SK-N-SH treated with all-trans-retinoic acid at 6 μM for 48 hours (cell line): Measurements from ENCODE around the gene SCN2A.
A peak's percentile ranks its signal among the peaks of the same experiment; 100 is the strongest.

ENCODE experiments used
- ATAC-seq: fragments of 200-7000 bp; cut with Tn5 transposase; 3 replicates; pipeline ENCODE4 v1.9.1; 2020; ENCODE audit warnings: mild to moderate bottlenecking, moderate library complexity
- BACH2 ChIP-seq: fragments of 250-450 bp; sonication (Bioruptor Pico); IDR thresholded peaks from 2 replicates; pipeline ENCODE4 v1.9.0; 2021; ENCODE audit warnings: mild to moderate bottlenecking, borderline replicate concordance
- CREB5 ChIP-seq: fragments of 250-450 bp; sonication (Bioruptor Pico); IDR thresholded peaks from 2 replicates; pipeline ENCODE4 v1.5.1; 2020; ENCODE audit warnings: low read depth, mild to moderate bottlenecking, moderate library complexity
- CSDC2 ChIP-seq: fragments of 250-450 bp; sonication (Bioruptor Pico); IDR thresholded peaks from 2 replicates; pipeline ENCODE4 v1.5.0; 2020; ENCODE audit warnings: mild to moderate bottlenecking, moderate library complexity
- CSRNP3 ChIP-seq: fragments of 250-450 bp; sonication (Bioruptor Pico); IDR thresholded peaks from 2 replicates; pipeline ENCODE4 v1.5.1; 2021; ENCODE audit warnings: mild to moderate bottlenecking, moderate library complexity
- ESRRG ChIP-seq: fragments of 250-450 bp; sonication (Bioruptor Pico); IDR thresholded peaks from 2 replicates; pipeline ENCODE4 v1.6.1; 2021; ENCODE audit warnings: mild to moderate bottlenecking
- GLIS3 ChIP-seq: fragments of 250-450 bp; sonication (Bioruptor Pico); IDR thresholded peaks from 2 replicates; pipeline ENCODE4 v1.5.0; 2020; ENCODE audit warnings: mild to moderate bottlenecking, moderate library complexity
- ISL1 ChIP-seq: fragments of 250-450 bp; sonication (Bioruptor Pico); IDR thresholded peaks from 2 replicates; pipeline ENCODE4 v2.1.2; 2022; ENCODE audit warnings: mild to moderate bottlenecking, moderate library complexity
- PATZ1 ChIP-seq: fragments of 250-450 bp; sonication (Bioruptor Pico); IDR thresholded peaks from 2 replicates; pipeline ENCODE4 v1.8.0; 2020; ENCODE audit warnings: mild to moderate bottlenecking, moderate library complexity, borderline replicate concordance
- POU6F1 ChIP-seq: fragments of 250-450 bp; sonication (Bioruptor Pico); IDR thresholded peaks from 2 replicates; pipeline ENCODE4 v1.8.0; 2021; ENCODE audit warnings: low read depth, mild to moderate bottlenecking, moderate library complexity, borderline replicate concordance
- PPARA ChIP-seq: fragments of 250-450 bp; sonication (Bioruptor Pico); IDR thresholded peaks from 2 replicates; pipeline ENCODE4 v1.5.0; 2020; ENCODE audit warnings: mild to moderate bottlenecking, borderline replicate concordance
- RARB ChIP-seq: fragments of 250-450 bp; sonication (Bioruptor Pico); IDR thresholded peaks from 2 replicates; pipeline ENCODE4 v1.8.0; 2021; ENCODE audit warnings: mild to moderate bottlenecking, moderate library complexity
- SNAI2 ChIP-seq: fragments of 250-450 bp; sonication (Bioruptor Pico); IDR thresholded peaks from 2 replicates; pipeline ENCODE4 v1.5.0; 2020; ENCODE audit warnings: mild to moderate bottlenecking, moderate library complexity
- TCF4 ChIP-seq: fragments of 250-450 bp; sonication (Bioruptor Pico); IDR thresholded peaks from 2 replicates; pipeline ENCODE4 v1.8.0; 2021; ENCODE audit warnings: mild to moderate bottlenecking, moderate library complexity, borderline replicate concordance
- TOX ChIP-seq: fragments of 250-450 bp; sonication (Bioruptor Pico); IDR thresholded peaks from 2 replicates; pipeline ENCODE4 v1.8.0; 2021; ENCODE audit warnings: mild to moderate bottlenecking, moderate library complexity, borderline replicate concordance
- TSHZ2 ChIP-seq: fragments of 250-450 bp; sonication (Bioruptor Pico); IDR thresholded peaks from 2 replicates; pipeline ENCODE4 v1.5.0; 2020; ENCODE audit warnings: mild to moderate bottlenecking, moderate library complexity
- ZC3H10 ChIP-seq: fragments of 250-450 bp; sonication (Bioruptor Pico); IDR thresholded peaks from 2 replicates; pipeline ENCODE4 v1.5.1; 2021; ENCODE audit warnings: mild to moderate bottlenecking, moderate library complexity
- ZFP3 ChIP-seq: fragments of 250-450 bp; sonication (Bioruptor Pico); IDR thresholded peaks from 2 replicates; pipeline ENCODE4 v1.5.0; 2020; ENCODE audit warnings: mild to moderate bottlenecking, moderate library complexity
- ZNF565 ChIP-seq: fragments of 450-650 bp; formaldehyde crosslinking; conservative IDR thresholded peaks from 2 replicates; pipeline ENCODE4 v1.5.0; 2020; ENCODE audit warnings: low read depth, mild to moderate bottlenecking, moderate library complexity
- ZNF8 ChIP-seq: fragments of 450-650 bp; formaldehyde crosslinking; IDR thresholded peaks from 2 replicates; pipeline ENCODE4 v1.5.0; 2020; ENCODE audit warnings: mild to moderate bottlenecking, moderate library complexity

The SCN2A gene

GRCh38 chr2:165371356-165371755 lies 132.1 kb downstream of the SCN2A start (continued):
- TF ChIP-seq PPARA (CRISPR knock-in tag), result no peak
- TF ChIP-seq, all 23 proteins: peak for 0

- peak; percentile 81 for TF ChIP-seq TCF4 (CRISPR knock-in tag)
- peak; percentile 92; the same call in 1 of the 2 replicates for TF ChIP-seq TSHZ2 (CRISPR knock-in tag)
- TF ChIP-seq TOX, result peak; percentile 84
- peak; percentile 91 for TF ChIP-seq POU6F1 (CRISPR knock-in tag)
- no peak for TF ChIP-seq ZFP3 (CRISPR knock-in tag)
- no peak for TF ChIP-seq SNAI2 (CRISPR knock-in tag)
- TF ChIP-seq PATZ1 (CRISPR knock-in tag), result 0 out of 2 replicates have a peak, but pooled peaks have one; percentile 13
- no peak for TF ChIP-seq CSDC2
- peak; percentile 86 for TF ChIP-seq ISL1 (CRISPR knock-in tag)
- peak; percentile 73; the same call in 1 of the 2 replicates for TF ChIP-seq RARB (CRISPR knock-in tag)
- TF ChIP-seq ESRRG, result no peak
- TF ChIP-seq ZC3H10 (CRISPR knock-in tag), result peak; percentile 38; the same call in 1 of the 2 replicates
- TF ChIP-seq CREB5, result no peak
- TF ChIP-seq ZNF8 (CRISPR knock-in tag), result no peak
- peak; percentile 89 for ATAC-seq
Observed at GRCh38 chr2:165373278-165374010, 134.2 kb downstream of the SCN2A start.

GRCh38 chr2:165376571-165376975 lies 137.4 kb downstream of the SCN2A start:
- ATAC-seq, result no peak
- no peak for TF ChIP-seq RARB (CRISPR knock-in tag)
- TF ChIP-seq, all 23 proteins: peak for 0

- ATAC-seq, result no peak
- TF ChIP-seq GLIS3, result no peak
- no peak for TF ChIP-seq CSDC2
- no peak for TF ChIP-seq TOX
- TF ChIP-seq BACH2 (CRISPR knock-in tag), result no peak
- TF ChIP-seq SNAI2 (CRISPR knock-in tag), result no peak
- no peak for TF ChIP-seq ZC3H10 (CRISPR knock-in tag)
- TF ChIP-seq TCF4 (CRISPR knock-in tag), result no peak
- no peak for TF ChIP-seq ZNF565 (CRISPR knock-in tag)
Observed at GRCh38 chr2:165382362-165382761, 143.1 kb downstream of the SCN2A start.

GRCh38 chr2:165390875-165391274 lies 151.7 kb downstream of the SCN2A start:
- ATAC-seq, result no peak
- TF ChIP-seq ISL1 (CRISPR knock-in tag) (no peak), TCF4 (CRISPR knock-in tag) (no peak), POU6F1 (CRISPR knock-in tag) (no peak), CSRNP3 (no peak)
